Trophoblast cell (in vitro differentiated cells and primary cell): ENCODE results near the gene FAP.

Source experiments
- DNase-seq, 2 donors: peaks; one replicate each; pipeline ENCODE4 v3.0.0-alpha.2; 2016
- H2AFZ ChIP-seq: 2 replicates; pipeline ENCODE4 v1.6.1; 2013; ENCODE audit warnings: low read length, moderate library complexity, mild to moderate bottlenecking; ENCODE audit not compliant: insufficient read depth, poor library complexity
- H2AK5ac ChIP-seq: 2 replicates; pipeline ENCODE4 v1.6.1; 2013; ENCODE audit warnings: mild to moderate bottlenecking, low read length
- H2BK120ac ChIP-seq: 2 replicates; pipeline ENCODE4 v1.6.1; 2013; ENCODE audit warnings: low read length, mild to moderate bottlenecking, moderate library complexity; ENCODE audit not compliant: insufficient read depth, poor library complexity
- H2BK12ac ChIP-seq: 2 replicates; pipeline ENCODE4 v1.6.1; 2013; ENCODE audit warnings: mild to moderate bottlenecking, low read length, moderate library complexity
- H2BK5ac ChIP-seq: 2 replicates; pipeline ENCODE4 v1.6.1; 2013; ENCODE audit warnings: low read length, low read depth, moderate library complexity, mild to moderate bottlenecking; ENCODE audit not compliant: poor library complexity
- H3K14ac ChIP-seq: 2 replicates; pipeline ENCODE4 v1.6.1; 2013; ENCODE audit warnings: mild to moderate bottlenecking, low read length
- H3K18ac ChIP-seq: 2 replicates; pipeline ENCODE4 v1.6.1; 2013; ENCODE audit warnings: mild to moderate bottlenecking, low read length
- H3K23ac ChIP-seq: 2 replicates; pipeline ENCODE4 v1.6.1; 2013; ENCODE audit warnings: low read length
- H3K27ac ChIP-seq: 2 replicates; pipeline ENCODE4 v1.5.1; 2013; ENCODE audit warnings: low read depth, mild to moderate bottlenecking, inconsistent platforms, low read length, moderate library complexity
- H3K27me3 ChIP-seq: 2 replicates; pipeline ENCODE4 v1.6.1; 2013; ENCODE audit warnings: inconsistent platforms, mild to moderate bottlenecking, low read length, moderate library complexity; ENCODE audit not compliant: insufficient read depth
- H3K36me3 ChIP-seq, 2 experiments: 1 replicate in 1 of 2; 2 replicates in 1 of 2; pipeline ENCODE4 v1.6.1; 2013; ENCODE audit warnings: low read length in 2 of 2, mild to moderate bottlenecking in 2 of 2, moderate library complexity in 1 of 2; ENCODE audit not compliant: insufficient read depth in 2 of 2, control insufficient read depth in 1 of 2
- H3K4ac ChIP-seq: 2 replicates; pipeline ENCODE4 v1.6.1; 2013; ENCODE audit warnings: low read depth, mild to moderate bottlenecking, low read length, moderate library complexity
- H3K4me1 ChIP-seq, 2 experiments: 1 replicate in 1 of 2; 2 replicates in 1 of 2; pipeline ENCODE4 v1.6.1; 2013; ENCODE audit warnings: low read length in 2 of 2, mild to moderate bottlenecking in 2 of 2, moderate library complexity in 1 of 2; ENCODE audit not compliant: insufficient read depth in 2 of 2, control insufficient read depth in 1 of 2
- H3K4me2 ChIP-seq: 2 replicates; pipeline ENCODE4 v1.6.1; 2013; ENCODE audit warnings: inconsistent platforms, mild to moderate bottlenecking, low read length, moderate library complexity
- H3K4me3 ChIP-seq: 2 replicates; pipeline ENCODE4 v1.5.1; 2013; ENCODE audit warnings: mild to moderate bottlenecking, low read depth, low read length, inconsistent platforms
- H3K79me1 ChIP-seq: one replicate; pipeline ENCODE4 v1.6.1; 2013; ENCODE audit warnings: low read length
- H3K79me2 ChIP-seq: 2 replicates; pipeline ENCODE4 v1.6.1; 2013; ENCODE audit warnings: low read length, mild to moderate bottlenecking; ENCODE audit not compliant: control insufficient read depth, insufficient read depth, poor library complexity
- H3K9ac ChIP-seq: 2 replicates; pipeline ENCODE4 v1.6.1; 2013; ENCODE audit warnings: mild to moderate bottlenecking, low read length
- H3K9me3 ChIP-seq: 2 replicates; pipeline ENCODE4 v1.6.1; 2013; ENCODE audit warnings: low read depth, mild to moderate bottlenecking, control low read depth, inconsistent platforms, low read length; ENCODE audit not compliant: insufficient read depth
- H4K12ac ChIP-seq: 2 replicates; pipeline ENCODE4 v1.6.1; 2013; ENCODE audit warnings: low read depth, mild to moderate bottlenecking, low read length, moderate library complexity
- H4K8ac ChIP-seq: 2 replicates; pipeline ENCODE4 v1.6.1; 2013; ENCODE audit warnings: low read depth, mild to moderate bottlenecking, low read length, moderate library complexity
- H4K91ac ChIP-seq: one replicate; pipeline ENCODE4 v1.6.1; 2013; ENCODE audit warnings: low read depth, mild to moderate bottlenecking, low read length, moderate library complexity
- WGBS: extraction: QIAGEN DNeasy Blood & Tissue Kit; methylation state at CpG from one replicate; pipeline ENCODE4 v1.1.7; 2013; ENCODE audit warnings: missing lambda C conversion rate; ENCODE audit not compliant: insufficient read length, insufficient coverage; ENCODE audit errors: extremely low coverage; 5-methylcytosine and 5-hydroxymethylcytosine counted together

FAP gene

DNA sequence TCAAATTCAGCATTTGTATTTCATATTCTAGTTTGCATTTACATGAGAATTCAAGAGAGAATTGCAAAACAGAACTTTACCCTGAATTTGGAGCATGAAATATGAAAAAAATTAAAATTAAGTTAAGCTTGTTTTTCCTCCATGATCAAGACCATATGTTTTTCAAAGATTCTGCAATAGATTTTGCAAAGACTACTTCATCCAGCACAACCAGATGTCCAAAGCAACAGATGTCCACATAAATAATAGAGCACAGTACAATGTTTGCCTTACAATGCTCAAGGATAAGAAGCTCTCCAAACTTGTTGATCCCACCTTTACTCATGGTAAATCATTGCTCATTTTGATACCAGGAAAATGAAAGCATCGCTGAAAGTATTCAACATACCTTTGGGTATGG, 25.6 kb downstream of the FAP start:
- no peak for DNase-seq
- peaks cover 2% of the 10 kb centered on the region for H3K79me1 ChIP-seq
- H2AFZ ChIP-seq, result no peak overlapping the region
- H3K36me3 ChIP-seq, result no peaks in the 10 kb centered on the region
- H3K18ac ChIP-seq, result no peak overlapping the region
- no peak overlapping the region for H2BK5ac ChIP-seq
- H3K27ac ChIP-seq, result no peak overlapping the region
- no peak overlapping the region for H2BK120ac ChIP-seq
- no CpG with 5 or more reads among the region's 1 CpG for WGBS
- no peaks in the 10 kb centered on the region for H3K9me3 ChIP-seq
- no peaks in the 10 kb centered on the region for H3K79me2 ChIP-seq
- H3K4me2 ChIP-seq, result no peak overlapping the region
- H4K8ac ChIP-seq, result no peak overlapping the region
- no peak overlapping the region for H3K14ac ChIP-seq
- H3K4me1 ChIP-seq, result no peaks in the 10 kb centered on the region
- no peak overlapping the region for H3K4ac ChIP-seq
- no peak overlapping the region for H3K4me3 ChIP-seq
- H4K91ac ChIP-seq, result no peak overlapping the region
- H4K12ac ChIP-seq, result no peak overlapping the region
- H3K23ac ChIP-seq, result no peak overlapping the region
- H2BK12ac ChIP-seq, result no peak overlapping the region
- no peak overlapping the region for H2AK5ac ChIP-seq
- H3K27me3 ChIP-seq, result no peaks in the 10 kb centered on the region
- H3K9ac ChIP-seq, result no peak overlapping the region

DNA sequence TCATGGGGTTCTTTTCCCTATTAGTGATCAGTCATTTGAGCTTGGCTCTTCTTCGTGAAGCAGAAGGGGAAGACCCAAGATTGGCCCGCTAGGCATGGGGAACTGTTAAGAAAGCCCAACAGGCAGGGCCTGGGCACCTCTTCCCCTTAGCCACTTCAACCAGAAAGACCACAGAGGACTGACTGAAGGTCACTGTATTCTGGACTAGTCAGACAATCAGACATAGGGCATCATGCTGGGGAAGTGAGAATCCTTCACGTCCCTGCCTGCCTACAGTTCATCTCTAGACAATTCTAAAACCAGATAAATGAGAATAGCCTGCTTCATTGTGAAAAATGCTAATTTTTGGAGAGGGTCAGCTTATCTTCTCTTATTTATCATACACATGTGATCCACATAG, 28.1 kb downstream of the FAP start:
- Histone ChIP-seq H3K4ac (no peak overlapping the region), H3K4me1 (no peaks in the 10 kb centered on the region), H2AK5ac (no peak overlapping the region), H2BK12ac (no peak overlapping the region), H3K27me3 (no peaks in the 10 kb centered on the region), H4K12ac (no peak overlapping the region), H2BK120ac (no peak overlapping the region), H2AFZ (no peak overlapping the region), H3K79me2 (no peaks in the 10 kb centered on the region), H3K4me2 (no peak overlapping the region), H3K4me3 (no peak overlapping the region), H3K9ac (no peak overlapping the region), H3K36me3 (no peaks in the 10 kb centered on the region), H4K8ac (no peak overlapping the region), H2BK5ac (no peak overlapping the region), H3K23ac (no peak overlapping the region), H3K9me3 (no peaks in the 10 kb centered on the region), H3K18ac (no peak overlapping the region), H3K14ac (no peak overlapping the region), H4K91ac (no peak overlapping the region), H3K79me1 (no peaks in the 10 kb centered on the region), H3K27ac (no peak overlapping the region)
- DNase-seq, result no peak
- no CpG with 5 or more reads among the region's 3 CpGs for WGBS

DNA sequence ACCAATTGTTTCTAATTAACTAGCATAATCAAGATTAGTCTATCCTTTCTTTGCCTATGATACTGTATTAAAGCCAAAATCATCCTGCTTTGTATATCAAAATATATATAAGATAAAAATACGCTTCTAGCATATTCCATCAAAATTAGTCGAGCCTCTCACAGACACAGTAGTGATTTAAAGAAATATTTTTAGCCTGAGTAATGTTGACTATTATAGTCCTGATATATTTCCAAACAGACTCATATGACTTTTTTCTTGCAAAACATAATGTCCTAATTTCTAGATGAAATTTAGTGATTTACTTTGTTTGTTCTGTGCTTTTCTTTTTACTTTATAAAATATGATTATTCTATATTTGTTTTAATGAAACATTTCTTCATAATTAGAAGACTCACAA, 30.9 kb downstream of the FAP start:
- H3K23ac ChIP-seq, result no peak overlapping the region
- no peak overlapping the region for H3K4me2 ChIP-seq
- no peaks in the 10 kb centered on the region for H3K4me1 ChIP-seq
- H3K9ac ChIP-seq, result no peak overlapping the region
- H2BK5ac ChIP-seq, result no peak overlapping the region
- H3K79me2 ChIP-seq, result no peaks in the 10 kb centered on the region
- no peak overlapping the region for H2AFZ ChIP-seq
- H3K18ac ChIP-seq, result no peak overlapping the region
- no peak for DNase-seq
- H2BK120ac ChIP-seq, result no peak overlapping the region
- H3K9me3 ChIP-seq, result no peaks in the 10 kb centered on the region
- no peaks in the 10 kb centered on the region for H3K27me3 ChIP-seq
- H2AK5ac ChIP-seq, result no peak overlapping the region
- H3K4ac ChIP-seq, result no peak overlapping the region
- H4K8ac ChIP-seq, result no peak overlapping the region
- H3K36me3 ChIP-seq, result no peaks in the 10 kb centered on the region
- H3K4me3 ChIP-seq, result no peak overlapping the region
- no peak overlapping the region for H2BK12ac ChIP-seq
- no peak overlapping the region for H4K91ac ChIP-seq
- H3K79me1 ChIP-seq, result no peaks in the 10 kb centered on the region
- H3K27ac ChIP-seq, result no peak overlapping the region
- WGBS, result no CpG with 5 or more reads among the region's 2 CpGs
- no peak overlapping the region for H3K14ac ChIP-seq
- no peak overlapping the region for H4K12ac ChIP-seq

GRCh38 chr2:162211732-162212131, 31.5 kb downstream of the FAP start:
- no peak overlapping the region for H2AK5ac ChIP-seq
- H4K91ac ChIP-seq, result no peak overlapping the region
- H2AFZ ChIP-seq, result no peak overlapping the region
- DNase-seq, result no peak
- no peak overlapping the region for H2BK120ac ChIP-seq
- no peak overlapping the region for H2BK12ac ChIP-seq
- H3K4ac ChIP-seq, result no peak overlapping the region
- H2BK5ac ChIP-seq, result no peak overlapping the region
- no peak overlapping the region for H3K9ac ChIP-seq
- H3K9me3 ChIP-seq, result no peaks in the 10 kb centered on the region
- no CpG with 5 or more reads among the region's 3 CpGs for WGBS
- no peak overlapping the region for H3K14ac ChIP-seq
- H3K4me3 ChIP-seq, result no peak overlapping the region
- H4K8ac ChIP-seq, result no peak overlapping the region
- no peaks in the 10 kb centered on the region for H3K27me3 ChIP-seq
- no peaks in the 10 kb centered on the region for H3K79me2 ChIP-seq
- no peak overlapping the region for H3K4me2 ChIP-seq
- H3K23ac ChIP-seq, result no peak overlapping the region
- no peaks in the 10 kb centered on the region for H3K36me3 ChIP-seq
- no peak overlapping the region for H3K18ac ChIP-seq
- H3K27ac ChIP-seq, result no peak overlapping the region
- H4K12ac ChIP-seq, result no peak overlapping the region
- no peaks in the 10 kb centered on the region for H3K4me1 ChIP-seq
- H3K79me1 ChIP-seq, result no peaks in the 10 kb centered on the region

DNA sequence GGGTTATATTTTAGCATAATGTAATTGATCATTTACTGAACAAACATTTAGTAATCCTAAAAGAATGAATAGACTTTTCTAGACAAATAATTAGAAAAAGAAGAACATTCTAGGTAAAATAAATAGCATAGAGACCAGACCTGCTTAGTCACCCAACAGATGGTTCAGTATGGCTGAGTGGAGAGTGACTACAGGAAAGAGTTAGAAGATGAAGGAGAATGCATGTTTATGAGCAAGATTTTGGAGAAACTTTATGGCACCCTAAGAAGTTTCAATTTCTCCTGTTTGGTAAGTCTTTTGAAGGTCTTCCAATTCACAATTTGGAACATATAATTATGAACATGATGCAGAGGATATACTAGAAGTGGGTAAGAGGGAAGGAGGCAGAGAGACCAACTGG, 32.9 kb downstream of the FAP start:
- Histone ChIP-seq H3K18ac (no peak overlapping the region), H3K27me3 (no peaks in the 10 kb centered on the region), H2AK5ac (no peak overlapping the region), H3K4ac (no peak overlapping the region), H3K27ac (no peak overlapping the region), H2BK5ac (no peak overlapping the region), H4K12ac (no peak overlapping the region), H3K79me1 (no peaks in the 10 kb centered on the region), H2BK12ac (no peak overlapping the region), H3K23ac (no peak overlapping the region), H3K4me3 (no peak overlapping the region), H2AFZ (no peak overlapping the region), H3K79me2 (no peaks in the 10 kb centered on the region), H3K14ac (no peak overlapping the region), H3K36me3 (no peaks in the 10 kb centered on the region), H4K8ac (no peak overlapping the region), H2BK120ac (no peak overlapping the region), H3K9ac (no peak overlapping the region), H3K9me3 (no peaks in the 10 kb centered on the region), H3K4me1 (no peaks in the 10 kb centered on the region), H3K4me2 (no peak overlapping the region), H4K91ac (no peak overlapping the region)
- DNase-seq, result no peak
